GM21825 (cell line): ENCODE measurements around the gene TIFAB.
"Not testable (repeated sequence)": the region's sequence is repeated elsewhere in the genome, so short reads cannot be mapped to it uniquely, and the experiment has no call there.

ENCODE experiments used
- ATAC-seq: cut with Tn5 transposase; IDR thresholded peaks from one replicate; pipeline ENCODE4 v1.9.1; 2021; ENCODE audit warnings: mild to moderate bottlenecking, moderate library complexity; ENCODE audit not compliant: unreplicated experiment

Gene TIFAB

GRCh38 chr5:135452321-135453030 lies at the start of gene TIFAB:
Gene TIFAB (minus strand): TSS chr5:135452351. CDS start chr5:135449939, 2,412 bp downstream.
- ATAC-seq, result no peak

- no peak for ATAC-seq
These were observed 46.5 kb upstream of the TIFAB start for GRCh38 chr5:135498637-135498995.

- ATAC-seq, result no peak
These were observed 46.0 kb upstream of the TIFAB start for GRCh38 chr5:135497971-135498636.

- ATAC-seq, result not testable (repeated sequence)
These were observed 43.4 kb upstream of the TIFAB start for GRCh38 chr5:135495531-135495930.

- no peak for ATAC-seq
These were observed 42.0 kb upstream of the TIFAB start for GRCh38 chr5:135494196-135494595.

- ATAC-seq, result no peak
These were observed 41.4 kb upstream of the TIFAB start for GRCh38 chr5:135493406-135494180.

- ATAC-seq, result no peak
These were observed 40.1 kb upstream of the TIFAB start for GRCh38 chr5:135492319-135492626.

- ATAC-seq, result no peak
These were observed 39.6 kb upstream of the TIFAB start for GRCh38 chr5:135491552-135492318.

- no peak for ATAC-seq
These were observed 38.9 kb upstream of the TIFAB start for GRCh38 chr5:135491038-135491551.

- no peak for ATAC-seq
These were observed 38.3 kb upstream of the TIFAB start for GRCh38 chr5:135490245-135491037.

GRCh38 chr5:135489466-135490244 lies 37.5 kb upstream of the TIFAB start:
- ATAC-seq, result no peak

- ATAC-seq, result no peak
These were observed 36.7 kb upstream of the TIFAB start for GRCh38 chr5:135488727-135489465.

- ATAC-seq, result no peak
These were observed 35.8 kb upstream of the TIFAB start for GRCh38 chr5:135487839-135488514.

GRCh38 chr5:135487037-135487395 lies 34.9 kb upstream of the TIFAB start:
- ATAC-seq, result no peak

- ATAC-seq, result no peak
These were observed 34.2 kb upstream of the TIFAB start for GRCh38 chr5:135486131-135487036.

GRCh38 chr5:135484674-135485086 lies 32.5 kb upstream of the TIFAB start:
- ATAC-seq, result no peak

- ATAC-seq, result no peak
These were observed 31.1 kb upstream of the TIFAB start for GRCh38 chr5:135483254-135483653.
